Natural killer cell (primary cell): ENCODE data around the gene LPAR3. TPM values are rescaled to one million over a fixed set of nuclear protein-coding genes. Genes with fewer than 3 reads are reported as not detected.

Source experiments
- total RNA-seq, 4 donors: library from RNA; stranded (reverse); fragments of 120-200 nt in 1 of 4; gene quantifications; one replicate each; pipeline versions ENCODE4 v1.2.3 to v1.2.4, GENCODE V29; 2013 to 2022

The LPAR3 gene
- total RNA-seq, 3 donors from 2014 or later (not counting 1 experiment from before 2014, with no cell fraction given) = 0.48 to 0.64 TPM; not detected in 1

Other genes starting within 250 kb of the LPAR3 start
- 10 to 100 TPM; 24.2 to 35.8 (median 27.2) TPM for gene SSX2IP, start 202.7 kb downstream of the LPAR3 start, total RNA-seq
- gene MCOLN2, start 103.9 kb upstream of the LPAR3 start, total RNA-seq = 10 to 100 TPM in 1 of 3 donors, 1 to 10 TPM in 1, under 1 TPM in 1; 0.84 to 23.9 (median 3.8) TPM
- gene MCOLN3, start 155.3 kb upstream of the LPAR3 start, total RNA-seq = not detected